GM23338 (cell line): ENCODE data around the gene PDE4D. TPM values are rescaled to one million over a fixed set of nuclear protein-coding genes. Genes with fewer than 3 reads are reported as not detected.

Experiments
- ATAC-seq: fragments of 200-7000 bp; cut with Tn5 transposase; 3 replicates; pipeline ENCODE4 v1.9.1; 2020
- DNase-seq: peaks from one replicate; pipeline ENCODE4 v3.0.0-alpha.2; 2015; ENCODE audit warnings: low spot score
- H2AFZ ChIP-seq: fragments of 200-600 bp; sonication (generic); 2 replicates; pipeline ENCODE4 v1.8.0; 2016; ENCODE audit warnings: antibody characterized with exemption, mild to moderate bottlenecking, moderate library complexity
- H3F3A ChIP-seq: fragments of 200-600 bp; sonication (generic); replicated peaks from 2 replicates; pipeline ENCODE4 v1.8.0; 2017; ENCODE audit warnings: antibody characterized with exemption, mixed run types, low read depth
- H3K27ac ChIP-seq: fragments of 200-600 bp; sonication (generic); 2 replicates; pipeline ENCODE4 v1.6.1; 2016; ENCODE audit warnings: low read depth
- H3K27me3 ChIP-seq: fragments of 200-600 bp; sonication (generic); 2 replicates; pipeline ENCODE4 v1.8.0; 2016; ENCODE audit warnings: mild to moderate bottlenecking, mixed run types, moderate library complexity; ENCODE audit not compliant: insufficient read depth
- H3K36me3 ChIP-seq: fragments of 200-600 bp; sonication (generic); 2 replicates; pipeline ENCODE4 v1.8.0; 2016; ENCODE audit warnings: mild to moderate bottlenecking; ENCODE audit not compliant: insufficient read depth
- H3K4me1 ChIP-seq: fragments of 200-600 bp; sonication (generic); 2 replicates; pipeline ENCODE4 v1.8.0; 2016; ENCODE audit warnings: mild to moderate bottlenecking, moderate library complexity; ENCODE audit not compliant: insufficient read depth
- H3K4me2 ChIP-seq: fragments of 200-600 bp; sonication (generic); 2 replicates; pipeline ENCODE4 v1.7.1; 2017; ENCODE audit warnings: mixed run types
- H3K4me3 ChIP-seq: fragments of 200-600 bp; sonication (generic); 2 replicates; pipeline ENCODE4 v1.6.1; 2016; ENCODE audit warnings: mixed run types
- H3K79me2 ChIP-seq: fragments of 200-600 bp; sonication (generic); replicated peaks from 2 replicates; pipeline ENCODE4 v1.8.0; 2017; ENCODE audit warnings: mild to moderate bottlenecking; ENCODE audit not compliant: insufficient read depth
- H3K9me2 ChIP-seq: fragments of 200-600 bp; sonication (generic); 2 replicates; pipeline ENCODE4 v1.8.0; 2017; ENCODE audit not compliant: insufficient read depth
- H4K20me1 ChIP-seq: fragments of 200-600 bp; sonication (generic); replicated peaks from 2 replicates; pipeline ENCODE4 v1.8.0; 2017; ENCODE audit warnings: mild to moderate bottlenecking; ENCODE audit not compliant: insufficient read depth
- H3K27ac Mint-ChIP-seq: 2 replicates; pipeline ENCODE4 v1.8.0; 2020; ENCODE audit warnings: inconsistent platforms, mild to moderate bottlenecking, moderate library complexity, mixed read lengths
- H3K27me3 Mint-ChIP-seq: 3 replicates; pipeline ENCODE4 v1.8.0; 2022; ENCODE audit warnings: low read depth, mild to moderate bottlenecking, moderate library complexity, mixed read lengths, inconsistent platforms; ENCODE audit not compliant: insufficient read depth, poor library complexity
- H3K36me3 Mint-ChIP-seq: 3 replicates; pipeline ENCODE4 v1.8.0; 2021; ENCODE audit warnings: low read depth, mild to moderate bottlenecking, inconsistent platforms, moderate library complexity, mixed read lengths
- H3K4me1 Mint-ChIP-seq: 3 replicates; pipeline ENCODE4 v1.8.0; 2020; ENCODE audit warnings: mild to moderate bottlenecking, inconsistent platforms, mixed read lengths
- H3K4me3 Mint-ChIP-seq: 3 replicates; pipeline ENCODE4 v1.8.0; 2021; ENCODE audit warnings: moderate library complexity, mild to moderate bottlenecking, inconsistent platforms, mixed read lengths
- H3K9me3 Mint-ChIP-seq: 3 replicates; pipeline ENCODE4 v1.8.0; 2020; ENCODE audit warnings: moderate library complexity, mild to moderate bottlenecking, inconsistent platforms, mixed read lengths
- CTCF ChIP-seq, 2 experiments: fragments of 200-600 bp in 1 of 2; sonication (generic) in 1 of 2; conservative IDR thresholded peaks; 2 replicates each; pipeline versions ENCODE4 v1.5.1 to v1.6.1; 2016 to 2017; ENCODE audit warnings: antibody characterized with exemption in 2 of 2, low read depth in 2 of 2, mild to moderate bottlenecking in 2 of 2, moderate library complexity in 1 of 2
- EZH2 ChIP-seq: fragments of 200-600 bp; sonication (generic); IDR thresholded peaks from one replicate; pipeline ENCODE4 v1.8.0; 2017; ENCODE audit warnings: antibody characterized with exemption, mild to moderate bottlenecking, low read depth; ENCODE audit not compliant: unreplicated experiment
- EZH2phosphoT487 ChIP-seq: fragments of 200-600 bp; sonication (generic); IDR thresholded peaks from one replicate; pipeline ENCODE4 v1.8.1; 2018; ENCODE audit warnings: antibody characterized with exemption; ENCODE audit not compliant: unreplicated experiment
- NANOG ChIP-seq: IDR thresholded peaks from 2 replicates; pipeline ENCODE4 v1.6.1; 2016; ENCODE audit warnings: antibody characterized with exemption, borderline replicate concordance
- POLR2AphosphoS5 ChIP-seq: IDR thresholded peaks from 2 replicates; pipeline ENCODE4 v1.6.1; 2016; ENCODE audit warnings: antibody characterized with exemption, low read depth
- REST ChIP-seq: IDR thresholded peaks from one replicate; pipeline ENCODE4 v1.6.1; 2018; ENCODE audit warnings: antibody characterized with exemption; ENCODE audit not compliant: unreplicated experiment
- STAT1 ChIP-seq: IDR thresholded peaks from one replicate; pipeline ENCODE4 v1.6.1; 2016; ENCODE audit warnings: antibody characterized with exemption; ENCODE audit not compliant: unreplicated experiment
- ZNF114 ChIP-seq: fragments of 250-450 bp; sonication (Bioruptor Pico); IDR thresholded peaks from 2 replicates; pipeline ENCODE4 v1.5.0; 2020; ENCODE audit warnings: mild to moderate bottlenecking, moderate library complexity
- polyA plus RNA-seq: library from polyadenylated mRNA; unstranded; fragments of >200 nt; fragmentation: Nextera tagmentation; extraction: Ambion mirVana; gene quantifications from 2 replicates; pipeline ENCODE4 v1.2.1, GENCODE V29; 2016
- total RNA-seq: library from RNA; depleted of rRNA; stranded (reverse); fragments of >200 nt; shearing (Covaris generic); gene quantifications from 2 replicates; pipeline ENCODE4 v1.2.3, GENCODE V29; 2014

The PDE4D gene
- total and polyA plus RNA-seq, 2 experiments from 2014 or later, result 2.1 to 4.7 TPM

- TF ChIP-seq EZH2 (no peak), NANOG (no peak), POLR2AphosphoS5 (no peak), STAT1 (no peak), EZH2phosphoT487 (no peak)
Observed at GRCh38 chr5:59222687-59223511, 670.6 kb downstream of the PDE4D start (continued).

DNA sequence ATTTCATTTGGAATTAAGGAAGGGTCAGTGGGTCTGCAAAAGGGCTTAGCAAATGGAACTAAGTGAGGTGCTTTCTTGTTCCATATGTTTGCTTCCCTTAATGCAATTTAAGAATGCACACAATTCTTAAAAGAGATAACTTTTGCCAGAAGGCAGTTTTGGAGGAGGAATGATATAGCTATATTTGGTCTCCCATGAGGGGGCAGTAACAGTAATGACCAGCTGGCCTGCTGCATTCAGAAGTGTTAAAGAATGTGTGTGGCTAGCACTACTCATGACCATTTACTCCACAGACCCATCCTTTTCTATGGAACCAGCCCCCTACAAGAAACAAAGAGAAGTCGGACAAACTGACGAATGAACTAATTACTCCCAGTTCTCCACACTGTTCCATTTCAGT, 671.8 kb downstream of the PDE4D start:
- H3K9me2 ChIP-seq, result no peaks in the 10 kb centered on the region
- no peaks in the 10 kb centered on the region for H3F3A ChIP-seq
- H3K4me3 Mint-ChIP-seq, result no peak overlapping the region
- H3K9me3 Mint-ChIP-seq, result no peaks in the 10 kb centered on the region
- no peaks in the 10 kb centered on the region for H3K36me3 ChIP-seq
- H3K27me3 ChIP-seq, result no peaks in the 10 kb centered on the region
- H2AFZ ChIP-seq, result no peak overlapping the region
- no peaks in the 10 kb centered on the region for H3K79me2 ChIP-seq
- H3K27me3 Mint-ChIP-seq, result no peaks in the 10 kb centered on the region
- H3K4me3 ChIP-seq, result no peak overlapping the region
- DNase-seq (peak; percentile 6), ATAC-seq (no peak; the same call in 2 of the 3 replicates)
- no peaks in the 10 kb centered on the region for H3K36me3 Mint-ChIP-seq
- no peaks in the 10 kb centered on the region for H3K4me1 ChIP-seq
- H3K4me1 Mint-ChIP-seq, result no peaks in the 10 kb centered on the region
- TF ChIP-seq CTCF (conservative IDR thresholded peaks at IDR 0.05; ENCODE audit: low read depth in 2 of 2), result peak in 1 of 2 experiments; percentile 12; a peak in 1 of 4 replicates
- TF ChIP-seq ZNF114, result no peak
- H3K27ac Mint-ChIP-seq, result no peak overlapping the region
- H3K4me2 ChIP-seq, result no peak overlapping the region
- H3K27ac ChIP-seq, result no peak overlapping the region
- no peaks in the 10 kb centered on the region for H4K20me1 ChIP-seq

DNA sequence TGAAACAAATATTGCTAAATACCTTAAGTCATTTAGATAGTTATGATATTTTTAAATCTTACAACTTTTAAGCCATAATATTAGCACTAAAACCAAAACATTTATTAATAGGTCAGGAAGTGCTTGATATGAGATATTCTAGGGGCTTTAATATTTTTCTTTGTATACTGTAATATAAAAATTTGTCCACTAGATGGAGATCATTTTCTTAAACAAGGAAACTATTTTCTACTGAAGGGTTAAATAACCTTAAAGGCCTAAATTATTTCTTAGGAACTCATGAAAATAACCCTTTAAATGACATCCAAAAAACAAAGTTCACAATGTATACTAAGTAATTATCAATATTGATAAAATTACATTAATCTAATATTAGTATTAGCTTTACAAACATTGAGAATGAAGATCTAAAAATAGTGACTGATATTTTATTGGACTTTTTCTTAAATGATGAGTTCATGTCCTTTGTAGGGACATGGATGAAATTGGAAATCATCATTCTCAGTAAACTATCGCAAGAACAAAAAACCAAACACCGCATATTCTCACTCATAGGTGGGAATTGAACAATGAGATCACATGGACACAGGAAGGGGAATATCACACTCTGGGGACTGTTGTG, 675.0 kb downstream of the PDE4D start:
- Histone ChIP-seq H3K36me3 (no peaks in the 10 kb centered on the region), H3K4me2 (no peak overlapping the region), H3K27me3 (no peaks in the 10 kb centered on the region), H2AFZ (no peak overlapping the region), H3K27ac (no peak overlapping the region), H4K20me1 (no peaks in the 10 kb centered on the region), H3F3A (no peaks in the 10 kb centered on the region), H3K79me2 (no peaks in the 10 kb centered on the region), H3K9me2 (no peaks in the 10 kb centered on the region), H3K4me3 (no peak overlapping the region), H3K4me1 (no peaks in the 10 kb centered on the region)
- H3K4me3 Mint-ChIP-seq, result no peak overlapping the region
- H3K27ac Mint-ChIP-seq, result no peak overlapping the region
- no peaks in the 10 kb centered on the region for H3K9me3 Mint-ChIP-seq
- no peak for TF ChIP-seq EZH2phosphoT487
- TF ChIP-seq REST, result no peak
- peak in 1 of 2 experiments; percentile 58; a peak in 2 of 4 replicates for TF ChIP-seq CTCF (conservative IDR thresholded peaks at IDR 0.05; ENCODE audit: low read depth in 2 of 2)
- H3K4me1 Mint-ChIP-seq, result no peaks in the 10 kb centered on the region
- no peak for ATAC-seq
- H3K27me3 Mint-ChIP-seq, result no peaks in the 10 kb centered on the region
- DNase-seq, result peak; percentile 19
- no peaks in the 10 kb centered on the region for H3K36me3 Mint-ChIP-seq
